ENCODE data around the gene NEK11.
A peak's percentile ranks its signal among the peaks of the same experiment; 100 is the strongest.
"Not testable (repeated sequence)": the region's sequence is repeated elsewhere in the genome, so short reads cannot be mapped to it uniquely, and the experiment has no call there.

NEK11 gene

DNA sequence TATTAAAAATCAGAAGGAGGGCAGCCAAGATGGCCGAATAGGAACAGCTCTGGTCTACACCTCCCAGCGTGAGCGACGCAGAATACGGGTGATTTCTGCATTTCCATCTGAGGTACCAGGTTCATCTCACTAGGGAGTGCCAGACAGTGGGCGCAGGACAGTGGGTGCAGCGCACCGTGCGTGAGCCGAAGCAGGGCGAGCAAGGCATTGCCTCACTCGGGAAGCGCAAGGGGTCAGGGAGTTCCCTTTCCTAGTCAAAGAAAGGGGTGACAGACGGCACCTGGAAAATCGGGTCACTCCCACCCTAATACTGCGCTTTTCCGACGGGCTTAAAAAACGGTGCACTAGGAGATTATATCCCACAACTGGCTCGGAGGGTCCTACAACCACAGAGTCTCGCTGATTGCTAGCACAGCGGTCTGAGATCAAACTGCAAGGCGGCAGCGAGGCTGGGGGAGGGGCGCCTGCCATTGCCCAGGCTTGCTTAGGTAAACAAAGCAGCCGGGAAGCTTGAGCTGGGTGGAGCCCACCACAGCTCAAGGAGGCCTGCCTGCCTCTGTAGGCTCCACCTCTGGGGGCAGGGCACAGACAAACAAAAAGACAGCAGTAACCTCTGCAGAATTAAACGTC lies 304.9 kb downstream of the NEK11 start:
- DNase-seq; intact Hi-C loops (cut with DNase I): not testable (repeated sequence)

DNA sequence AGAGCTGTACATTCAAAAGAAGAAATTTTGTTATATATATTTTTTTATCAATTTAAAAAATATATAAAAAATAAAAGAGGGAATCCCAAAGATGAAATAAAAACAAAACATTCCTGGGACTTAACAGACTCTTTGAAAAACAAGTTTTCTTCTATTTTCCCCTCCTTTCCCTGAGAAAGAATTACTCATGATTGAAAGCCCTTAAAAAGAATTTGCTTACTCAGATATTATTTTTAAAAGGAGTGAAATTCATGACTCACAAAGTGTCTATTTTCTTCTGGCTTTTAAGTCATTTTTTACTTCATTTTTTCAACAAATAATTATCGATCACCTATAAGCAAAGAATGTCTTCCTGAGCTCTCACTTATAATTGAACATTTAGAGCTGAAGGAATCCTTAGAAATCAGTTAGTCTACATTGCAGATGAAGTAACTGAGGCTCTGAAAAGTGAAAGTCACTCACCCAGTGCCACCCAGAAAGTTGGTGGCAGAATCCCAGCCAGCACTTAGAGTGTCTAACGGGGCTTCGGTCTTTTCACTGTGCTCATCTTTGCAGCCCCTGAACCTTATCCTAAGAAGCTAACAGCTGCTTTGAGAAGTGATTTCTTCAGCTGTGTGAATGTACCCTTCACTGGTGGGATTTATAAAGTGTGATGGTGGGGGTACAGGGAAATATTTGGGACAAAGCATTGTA lies 312.4 kb downstream of the NEK11 start:
- intact Hi-C loops (cut with DNase I): no loop called here
- no peak for DNase-seq

DNA sequence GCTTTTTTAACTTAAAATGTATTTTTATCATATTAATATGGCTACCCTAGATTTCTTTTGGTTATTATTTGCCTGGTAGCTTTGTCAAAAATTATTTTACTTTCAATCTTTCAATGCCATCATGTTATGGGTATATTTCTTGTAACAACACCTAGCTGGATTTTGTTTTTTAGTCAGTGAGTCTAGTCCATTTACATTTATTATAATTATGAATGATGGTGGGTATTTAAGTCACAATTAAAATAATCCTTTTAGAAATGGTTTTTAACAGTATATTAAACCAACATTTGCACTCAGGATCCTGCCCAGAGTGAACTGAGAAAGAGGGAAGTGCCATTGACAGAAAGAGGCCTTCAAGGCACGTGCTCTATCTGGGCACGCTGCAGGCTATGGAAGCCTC lies 315.1 kb downstream of the NEK11 start:
- no peak for DNase-seq
- intact Hi-C loops (cut with DNase I): no loop called here

DNA sequence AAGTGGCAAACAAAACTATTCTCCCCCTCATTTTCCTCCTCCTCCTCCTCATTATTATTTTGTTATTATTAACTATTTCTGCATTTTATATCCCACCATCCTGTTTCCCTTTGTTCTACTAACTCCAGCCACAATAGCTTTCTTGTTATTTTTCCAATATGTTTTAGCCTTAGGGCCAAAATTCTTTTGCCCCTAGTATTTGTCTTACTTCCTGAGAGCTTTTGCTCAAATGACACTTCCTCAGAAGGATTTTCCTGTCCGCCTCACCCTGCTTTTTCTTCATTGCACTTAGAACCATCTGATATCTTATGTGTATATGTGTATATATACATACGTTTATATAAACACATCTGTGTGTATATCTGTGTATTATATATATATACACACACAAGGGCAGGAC lies 322.2 kb downstream of the NEK11 start:
- intact Hi-C loops (cut with DNase I): no loop called here
- no peak for DNase-seq

DNA sequence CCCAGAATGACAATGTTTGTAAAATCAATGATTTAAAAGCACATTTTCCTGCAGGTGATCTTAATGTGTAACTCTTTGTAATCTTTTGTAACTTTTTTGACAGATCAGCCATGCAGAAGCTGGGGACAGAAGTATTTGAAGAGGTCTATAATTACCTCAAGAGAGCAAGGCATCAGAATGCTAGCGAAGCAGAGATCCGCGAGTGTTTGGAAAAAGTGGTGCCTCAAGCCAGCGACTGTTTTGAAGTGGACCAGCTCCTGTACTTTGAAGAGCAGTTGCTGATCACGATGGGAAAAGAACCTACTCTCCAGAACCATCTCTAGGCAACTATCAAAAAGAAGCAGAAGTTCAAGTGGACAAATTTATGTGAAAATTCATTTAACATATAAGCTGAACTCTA lies 322.8 kb downstream of the NEK11 start:
- intact Hi-C loops (cut with DNase I): no loop called here

DNA sequence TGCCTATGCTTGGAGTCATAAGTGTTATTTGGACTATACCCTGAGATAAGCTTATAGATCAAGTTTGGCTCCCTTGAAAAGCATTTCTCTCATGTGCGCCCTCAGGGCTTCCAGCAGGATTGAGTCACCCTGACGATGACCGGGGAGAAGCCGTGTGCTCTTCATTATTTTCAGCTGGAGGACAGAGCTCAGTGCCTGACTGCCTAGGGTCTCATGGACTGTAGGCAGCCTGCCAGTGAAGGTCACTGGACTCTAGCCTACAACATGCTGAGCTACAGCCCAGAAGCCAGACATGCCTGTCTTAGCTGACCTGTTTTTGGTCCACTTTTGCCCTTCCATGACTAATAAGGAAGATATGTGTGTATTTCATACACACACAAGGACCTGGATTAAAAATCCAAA lies 323.3 kb downstream of the NEK11 start:
- intact Hi-C loops (cut with DNase I): no loop called here

More for the DNA sequence above, 322.8 kb downstream of the NEK11 start:
- no peak for DNase-seq

DNA sequence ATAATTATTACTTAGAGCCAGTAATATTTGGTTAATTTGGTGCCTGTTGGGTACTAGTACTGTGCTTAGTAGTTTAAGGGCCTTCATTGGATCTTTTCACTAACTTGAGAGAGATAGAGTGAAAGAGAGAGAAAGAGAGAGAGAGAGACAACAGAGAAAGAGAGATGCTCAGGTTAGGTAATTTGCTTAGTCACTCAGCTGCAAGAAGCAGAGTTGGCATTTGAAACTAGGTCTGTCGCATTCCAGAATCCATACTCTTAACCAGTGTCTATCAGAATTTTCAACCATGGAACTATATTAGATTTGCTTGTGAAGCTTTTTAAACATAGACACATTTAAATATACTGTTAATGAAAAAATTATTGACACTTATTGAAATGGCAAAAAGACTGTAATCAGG lies 323.8 kb downstream of the NEK11 start:
- DNase-seq: no peak
- intact Hi-C loops (cut with DNase I): no loop called here

More for the DNA sequence above, 323.3 kb downstream of the NEK11 start:
- no peak for DNase-seq

DNA sequence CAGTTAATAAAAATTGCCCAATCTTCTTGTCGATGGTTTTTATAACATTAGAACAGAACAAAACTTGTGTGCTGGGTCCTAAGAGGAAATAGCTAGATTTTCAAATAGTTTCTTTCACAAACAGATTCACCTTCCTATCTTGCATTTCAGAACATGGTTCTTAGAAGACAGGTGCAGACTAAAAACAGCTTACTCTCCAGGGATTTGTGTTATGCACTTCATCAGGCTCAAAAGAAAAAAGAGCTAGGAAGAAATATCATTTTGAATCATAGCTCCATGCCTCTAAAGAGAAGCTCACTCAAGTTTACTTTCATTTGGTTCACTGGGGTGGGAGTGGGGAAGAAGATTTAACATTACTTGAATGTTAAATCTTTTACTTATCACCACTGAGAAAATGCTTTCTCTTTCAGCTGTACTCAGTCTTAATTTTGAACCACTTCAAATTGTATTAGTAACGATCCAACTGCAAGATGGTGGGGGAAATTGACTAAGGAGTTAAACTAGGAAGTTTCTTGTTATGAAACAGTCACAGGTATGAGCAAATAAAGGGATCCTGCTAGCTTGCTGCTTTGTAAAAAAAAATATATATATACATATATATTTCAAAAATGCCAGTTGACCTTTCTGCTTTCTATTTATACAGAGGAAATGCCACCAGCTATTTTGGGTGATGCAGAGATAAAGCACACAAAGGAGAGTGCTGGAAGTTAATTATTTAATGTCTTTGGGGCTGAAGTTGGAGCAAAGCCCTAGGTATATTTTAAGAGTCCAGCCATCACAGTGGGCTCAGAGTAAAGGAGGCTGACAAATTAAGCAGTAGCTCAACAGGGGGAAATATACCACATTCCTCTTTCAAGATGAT lies 326.6 kb downstream of the NEK11 start:
- no peak for DNase-seq
- intact Hi-C loops (cut with DNase I): no loop called here

DNA sequence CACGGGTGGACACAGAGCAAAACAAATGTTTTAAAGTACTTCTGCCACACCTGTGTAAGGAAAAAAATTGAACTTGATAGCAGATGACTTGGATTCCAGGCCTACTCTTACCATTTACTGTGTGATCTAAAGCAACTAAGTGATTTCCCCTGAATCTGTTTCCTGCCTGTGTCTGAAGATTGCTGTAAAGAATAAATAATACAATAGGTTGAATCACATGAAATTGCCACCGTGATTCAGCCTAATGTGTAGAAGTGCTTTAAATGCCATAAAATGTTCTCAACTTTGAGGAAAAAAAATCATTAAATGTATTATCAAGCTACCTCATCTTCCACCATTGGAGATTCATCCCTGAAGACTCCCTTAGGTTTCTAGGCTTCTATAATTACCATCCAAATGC lies 327.3 kb downstream of the NEK11 start:
- intact Hi-C loops (cut with DNase I): no loop called here
- no peak for DNase-seq

DNA sequence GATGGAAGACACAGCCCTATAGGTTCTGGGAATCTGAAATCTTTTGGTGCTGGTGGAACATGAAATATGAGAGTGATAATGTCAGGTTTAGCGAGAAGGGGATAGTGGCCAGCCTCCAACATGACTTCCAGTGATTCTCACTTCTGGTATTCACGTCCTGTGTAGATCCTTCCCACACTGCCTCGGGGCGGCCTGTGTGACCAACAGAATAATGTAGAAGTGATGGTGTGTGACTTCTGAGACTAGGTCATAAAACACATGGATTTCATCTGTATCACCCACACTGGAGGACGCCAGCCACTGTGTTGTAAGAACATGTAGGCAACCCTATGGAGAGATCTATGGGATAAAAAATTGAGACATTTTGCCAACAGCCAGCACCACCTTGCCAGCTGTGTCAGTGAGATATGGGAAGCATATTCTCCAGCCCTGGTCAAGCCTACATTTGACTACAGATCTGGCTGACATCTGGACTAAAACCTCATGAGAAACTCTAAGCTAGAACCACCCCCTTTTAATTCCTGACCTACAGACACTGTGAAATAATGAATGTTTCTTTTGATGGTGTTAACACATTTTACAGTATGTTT lies 329.4 kb downstream of the NEK11 start:
- no peak for DNase-seq
- intact Hi-C loops (cut with DNase I): no loop called here

DNA sequence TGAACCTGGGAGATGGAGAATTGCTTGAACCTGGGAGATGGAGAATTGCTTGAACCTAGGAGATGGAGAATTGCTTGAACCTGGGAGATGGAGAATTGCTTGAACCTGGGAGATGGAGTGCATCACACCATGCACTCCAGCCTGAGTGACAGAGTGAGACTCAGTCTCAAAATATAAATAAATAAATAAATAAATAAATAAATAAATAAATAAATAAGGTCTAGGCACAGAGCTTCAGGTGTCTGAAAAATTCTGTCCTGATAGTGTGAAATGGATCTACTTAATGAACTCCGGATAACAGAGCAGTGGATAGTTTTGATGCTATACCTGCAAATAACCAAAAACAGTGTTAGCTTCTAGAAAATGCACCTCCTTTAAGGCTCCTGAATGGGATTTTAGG lies 330.6 kb downstream of the NEK11 start:
- intact Hi-C loops (cut with DNase I): no loop called here
- DNase-seq: no peak

DNA sequence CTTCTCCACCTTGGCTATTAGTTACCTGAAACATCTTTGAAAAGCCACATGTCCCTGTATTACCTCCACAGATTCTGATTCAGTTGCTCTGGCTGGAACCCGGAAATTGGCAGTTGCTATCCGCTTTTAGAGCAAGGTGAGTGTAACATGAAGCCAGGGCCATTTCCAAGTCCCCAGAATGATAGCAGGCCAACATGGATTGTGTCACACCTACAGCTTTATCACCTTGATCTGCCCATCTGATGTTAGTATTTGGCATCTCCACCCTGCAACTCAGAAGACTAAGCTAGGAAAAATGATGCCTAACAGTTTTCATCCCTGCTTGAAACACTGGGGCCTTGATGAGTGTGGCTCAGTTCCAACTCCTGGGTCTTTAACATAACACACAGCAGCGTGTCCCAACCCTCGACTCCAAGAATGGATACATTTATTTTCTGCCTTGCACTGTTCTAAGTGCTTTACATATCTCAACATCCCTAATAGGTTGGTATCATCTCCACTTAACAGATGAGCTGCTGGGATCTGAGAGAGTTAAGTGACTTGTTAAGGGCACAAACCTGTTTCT lies 333.6 kb downstream of the NEK11 start:
- intact Hi-C loops (cut with DNase I): no loop called here
- DNase-seq: no peak

DNA sequence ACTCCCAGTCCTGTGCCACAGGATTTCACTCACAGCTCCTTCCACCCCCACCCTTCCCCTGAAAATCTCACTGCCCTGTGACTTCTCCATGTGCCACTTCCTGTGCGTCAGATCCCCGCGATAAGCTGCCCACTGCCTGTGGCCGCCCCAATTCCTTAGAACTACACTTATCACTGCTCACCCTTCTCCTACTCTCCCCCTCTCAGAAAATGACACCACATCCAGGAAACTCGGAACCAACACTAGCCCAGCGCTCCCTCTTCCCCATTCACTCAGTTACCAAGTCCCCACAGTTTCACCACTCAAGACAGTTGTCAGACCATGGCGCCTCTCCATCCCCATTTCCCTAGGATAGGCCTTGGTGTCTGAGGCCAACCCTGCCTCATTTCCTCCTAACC lies 334.4 kb downstream of the NEK11 start:
- peak in 4 of 42 donors; percentile 14 to 37 (median 28) for DNase-seq
- intact Hi-C loops (cut with DNase I): not testable (repeated sequence)

DNA sequence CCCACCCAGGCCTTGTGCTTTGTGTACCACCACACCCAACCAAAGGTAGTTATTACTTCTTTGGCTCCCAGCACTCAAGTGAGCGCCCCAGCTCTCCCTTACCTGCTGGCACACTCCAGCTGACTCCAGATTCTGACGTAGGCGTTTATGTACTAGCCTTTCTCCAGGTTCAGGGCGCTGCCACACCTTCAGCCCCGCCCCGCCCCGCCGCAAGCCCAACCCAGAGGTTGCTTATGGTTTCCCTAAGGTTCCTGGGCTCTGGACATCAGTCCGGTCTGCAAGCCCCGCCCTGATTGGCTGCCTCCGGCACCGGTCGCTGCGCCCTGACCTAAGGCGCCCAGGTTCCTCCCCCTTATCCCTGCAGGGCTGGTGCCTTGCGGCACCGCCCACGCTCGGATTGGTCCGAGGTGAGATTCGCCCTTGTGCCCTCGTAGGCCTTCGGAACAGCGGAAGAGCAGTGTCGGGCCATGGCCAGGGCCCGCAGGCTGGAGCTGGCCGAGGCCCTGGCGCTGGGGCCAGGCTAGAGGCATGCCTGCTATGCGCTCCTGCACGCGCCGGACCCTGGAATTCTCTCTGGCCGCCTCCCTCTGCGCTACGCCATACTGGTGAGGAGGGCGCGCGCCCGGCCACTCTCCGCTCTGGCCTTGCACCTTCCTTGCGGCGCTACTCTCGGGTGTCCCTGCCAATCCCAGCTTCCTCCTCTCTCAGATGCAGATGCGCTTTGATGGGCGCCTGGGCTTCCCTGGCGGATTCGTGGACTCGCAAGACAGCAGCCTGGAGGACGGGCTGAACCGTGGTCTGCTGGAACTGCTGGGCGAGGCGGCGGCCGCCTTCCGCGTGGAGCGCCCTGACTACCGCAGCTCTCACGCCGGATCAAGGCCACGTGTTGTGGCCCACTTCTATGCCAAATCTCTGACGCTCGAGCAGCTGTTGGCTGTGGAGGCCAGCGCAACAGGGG lies 335.1 kb downstream of the NEK11 start:
- DNase-seq: peak in 38 of 42 donors; percentile 5 to 75 (median 37)
- intact Hi-C loops (cut with DNase I): no loop called here

DNA sequence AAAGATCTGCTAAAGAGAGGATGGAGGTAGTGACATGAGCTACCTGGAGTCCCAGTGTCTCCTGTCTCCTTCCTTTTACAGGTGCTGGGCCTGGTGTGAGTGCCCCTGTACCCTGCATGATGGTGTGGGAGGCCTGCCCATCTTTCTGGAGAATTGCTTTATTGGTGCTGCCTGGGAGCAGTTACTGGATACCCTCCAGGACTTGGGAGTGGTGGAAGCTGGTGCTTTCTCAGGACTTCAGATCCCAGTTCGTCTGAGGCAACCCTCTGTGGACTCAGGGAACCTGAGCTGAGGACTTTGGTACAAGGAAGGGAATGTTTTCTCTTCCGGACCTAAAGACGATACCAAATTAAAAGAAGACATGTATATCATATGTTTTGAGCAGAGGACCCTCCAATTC lies 336.6 kb downstream of the NEK11 start:
- no peak for DNase-seq
- intact Hi-C loops (cut with DNase I): no loop called here

DNA sequence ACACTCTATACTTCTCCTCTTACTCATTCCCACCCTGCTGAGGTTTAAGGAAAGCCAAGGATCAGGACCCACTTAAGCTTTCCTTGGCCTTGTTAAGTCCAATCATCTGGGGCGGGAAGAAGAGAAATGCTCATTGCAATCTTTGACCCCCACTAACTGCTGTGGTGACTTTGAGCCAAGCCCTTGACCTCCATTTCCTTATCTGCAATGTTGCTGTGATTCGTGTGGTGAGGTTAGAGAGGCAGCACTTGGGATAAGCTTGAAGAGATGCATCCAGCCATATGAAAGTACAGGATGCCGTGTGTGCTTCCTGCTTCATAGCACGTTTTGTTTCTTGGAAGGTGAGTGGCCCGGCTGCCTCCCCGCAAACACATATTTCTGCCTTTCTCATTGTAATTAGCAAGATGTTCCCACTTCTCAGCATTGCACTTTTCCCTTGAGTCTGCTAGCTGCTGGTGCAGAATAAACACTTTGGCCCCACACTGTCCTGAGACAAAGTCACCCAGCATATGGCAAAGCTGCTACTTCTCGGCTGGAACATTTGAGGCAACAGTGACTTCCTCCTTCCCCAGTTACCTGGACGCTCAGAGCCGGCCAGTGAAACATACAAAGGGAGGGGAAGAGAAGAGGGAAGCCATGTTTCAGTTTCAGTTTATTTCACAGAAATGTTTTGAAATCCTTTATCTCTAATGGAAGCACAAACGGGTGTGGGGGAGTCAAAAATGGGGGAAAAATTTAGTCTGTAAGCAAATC lies 344.4 kb downstream of the NEK11 start:
- intact Hi-C loops (cut with DNase I): no loop called here
- DNase-seq: peak in 1 of 42 donors; percentile 28

DNA sequence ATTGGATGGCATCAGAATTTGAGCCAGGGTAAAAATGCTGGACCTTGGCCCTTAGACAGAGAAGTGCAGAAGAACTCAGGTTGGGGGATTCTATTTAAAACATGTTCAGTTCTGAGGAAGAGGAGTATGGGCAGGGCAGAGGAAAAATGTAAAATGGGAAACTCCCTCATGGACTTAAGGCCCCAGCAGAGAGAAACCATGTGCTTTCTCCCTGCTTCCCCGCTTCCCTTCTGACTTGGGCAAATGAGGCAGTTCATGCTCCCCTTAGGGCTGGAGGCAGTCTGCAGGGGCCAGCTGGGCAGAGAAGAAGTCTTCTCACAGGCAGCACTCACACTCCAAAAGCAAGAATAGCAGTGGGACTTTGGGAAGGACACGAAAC lies 345.0 kb downstream of the NEK11 start:
- intact Hi-C loops (cut with DNase I): no loop called here
- peak in 1 of 42 donors; percentile 34 for DNase-seq

DNA sequence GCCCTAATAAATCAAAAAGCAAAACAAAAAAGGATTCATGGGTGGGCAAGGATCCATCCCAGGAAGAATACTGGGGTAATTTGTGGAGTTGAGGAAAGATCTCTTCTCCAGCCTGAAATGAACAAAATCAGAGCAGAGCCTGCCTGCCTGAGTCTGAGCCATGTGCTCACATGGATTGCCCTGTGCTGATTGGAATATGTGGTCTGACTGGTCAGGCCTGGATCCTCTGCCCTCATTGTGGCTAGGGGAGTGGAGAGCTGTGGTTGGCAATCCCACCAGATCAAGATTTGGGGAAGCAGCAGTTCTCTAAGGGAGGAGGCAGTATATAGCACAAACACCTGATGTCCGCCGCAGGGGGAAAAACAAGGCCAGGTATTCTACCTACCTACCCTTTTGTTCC lies 348.1 kb downstream of the NEK11 start:
- intact Hi-C loops (cut with DNase I): no loop called here
- no peak for DNase-seq
